Middle frontal gyrus (tissue), 1 donor: ENCODE data around the gene PSMA7.
A peak's percentile ranks its signal among the peaks of the same experiment; 100 is the strongest.

Experiments used
- DNase-seq: peaks from one replicate; pipeline ENCODE4 v3.0.0-alpha.2; 2015; ENCODE audit warnings: low spot score; ENCODE audit errors: extremely low spot score

Gene PSMA7

GRCh38 chr20:62143081-62143956 is at the start of gene PSMA7, which contains the start of gene SS18L1:
Gene PSMA7 (minus strand): TSS chr20:62143394. CDS start chr20:62143303, 91 bp downstream.
Gene SS18L1 (plus strand): TSS chr20:62143769. CDS start chr20:62143821, 52 bp downstream.
- peak; percentile 87 for DNase-seq

- no peak for DNase-seq
These were observed 49.4 kb upstream of the PSMA7 start for GRCh38 chr20:62192635-62193034.

GRCh38 chr20:62191781-62192559 is 48.8 kb upstream of the PSMA7 start:
- no peak for DNase-seq

GRCh38 chr20:62190639-62191411 is 47.6 kb upstream of the PSMA7 start:
- no peak for DNase-seq

GRCh38 chr20:62186887-62187866 is 44.0 kb upstream of the PSMA7 start:
- no peak for DNase-seq

- no peak for DNase-seq
These were observed 42.9 kb upstream of the PSMA7 start for GRCh38 chr20:62186096-62186426.

- no peak for DNase-seq
These were observed 40.4 kb upstream of the PSMA7 start for GRCh38 chr20:62183426-62184142.

- DNase-seq: peak; percentile 92
These were observed 39.6 kb upstream of the PSMA7 start, which contains the start of gene MTG2 for GRCh38 chr20:62182469-62183425. Gene MTG2 (plus strand): TSS chr20:62183028. CDS start chr20:62193421, 10,393 bp downstream.

- no peak for DNase-seq
These were observed 38.6 kb upstream of the PSMA7 start for GRCh38 chr20:62181808-62182207.

GRCh38 chr20:62179162-62179504 is 35.9 kb upstream of the PSMA7 start:
- no peak for DNase-seq

GRCh38 chr20:62178316-62179161 is 35.3 kb upstream of the PSMA7 start:
- DNase-seq: no peak

- DNase-seq: no peak
These were observed 34.1 kb upstream of the PSMA7 start for GRCh38 chr20:62177307-62177706.

- DNase-seq: no peak
These were observed 33.7 kb upstream of the PSMA7 start for GRCh38 chr20:62176866-62177265.

- no peak for DNase-seq
These were observed 32.5 kb upstream of the PSMA7 start for GRCh38 chr20:62175711-62176110.

GRCh38 chr20:62174870-62175624 is 31.9 kb upstream of the PSMA7 start:
- DNase-seq: no peak

GRCh38 chr20:62174021-62174804 is 31.0 kb upstream of the PSMA7 start:
- no peak for DNase-seq
